Left lung (tissue), 10 donors: ENCODE measurements around the gene ROBO1. TPM values are rescaled to one million over a fixed set of nuclear protein-coding genes. Genes with fewer than 3 reads are reported as not detected.

Experiments used
- ATAC-seq: fragments of 200-7000 bp; cut with Tn5 transposase; one replicate; pipeline ENCODE4 v1.9.1; 2020; ENCODE audit warnings: moderate library complexity
- DNase-seq, 4 donors: peaks; one replicate each; pipeline ENCODE4 v3.0.0-alpha.2; 2013 to 2020
- H3K27ac ChIP-seq, 2 donors: fragments of 200-600 bp; sonication (generic) in 1 of 2; one replicate each; pipeline versions ENCODE4 v1.5.0 to v1.8.0; 2020 to 2021
- H3K27me3 ChIP-seq, 2 donors: fragments of 200-600 bp; sonication (generic) in 1 of 2; one replicate each; pipeline versions ENCODE4 v1.5.0 to v1.8.0; 2020 to 2021
- H3K36me3 ChIP-seq, 2 donors: fragments of 200-600 bp; sonication (generic) in 1 of 2; one replicate each; pipeline versions ENCODE4 v1.5.0 to v1.8.0; 2020 to 2021
- H3K4me1 ChIP-seq, 2 donors: fragments of 200-600 bp; one replicate each; pipeline ENCODE4 v1.8.0; 2021
- H3K4me3 ChIP-seq, 2 donors: fragments of 200-600 bp; sonication (generic) in 1 of 2; one replicate each; pipeline versions ENCODE4 v1.5.0 to v1.8.0; 2020 to 2021; ENCODE audit warnings: mild to moderate bottlenecking in 1 of 2
- H3K9me3 ChIP-seq, 2 donors: fragments of 200-600 bp; sonication (generic) in 1 of 2; one replicate each; pipeline versions ENCODE4 v1.5.0 to v1.8.0; 2020 to 2021
- intact Hi-C, 2 donors: fragments of 100-400 bp; cut with DNase I; formaldehyde crosslinking; loops; one replicate each; pipeline versions ENCODE4 v1.11.2 to v1.14.2; 2022
- polyA plus RNA-seq, 6 donors: library from polyadenylated mRNA; unstranded; fragments of 120-200 nt; gene quantifications; one replicate each; pipeline ENCODE4 v1.2.1, GENCODE V29; 2013; ENCODE audit not compliant: insufficient read length in 6 of 6
- total RNA-seq, 2 donors: library from RNA; stranded (reverse); fragmentation: NEBNext Ultra II Directional; extraction: Animal tissue kit (Norgen Biotek cat#: 25700); gene quantifications; one replicate each; pipeline ENCODE4 v1.2.1, GENCODE V29; 2021
- TF ChIP-seq, protein P1 (sequence below), 2 donors: fragments of 200-600 bp; sonication (generic) in 1 of 2; IDR thresholded peaks; one replicate each; pipeline versions ENCODE4 v1.5.0 to v1.8.0; 2021; ENCODE audit warnings: antibody characterized with exemption in 2 of 2
- donor health status: DM: no; HTN: yes; CAD: no.
- donor health status: DM: no; HTN: no; CAD: no.

The ROBO1 gene
- total and polyA plus RNA-seq, 8 donors, result 20.3 to 134 (median 102) TPM

DNA sequence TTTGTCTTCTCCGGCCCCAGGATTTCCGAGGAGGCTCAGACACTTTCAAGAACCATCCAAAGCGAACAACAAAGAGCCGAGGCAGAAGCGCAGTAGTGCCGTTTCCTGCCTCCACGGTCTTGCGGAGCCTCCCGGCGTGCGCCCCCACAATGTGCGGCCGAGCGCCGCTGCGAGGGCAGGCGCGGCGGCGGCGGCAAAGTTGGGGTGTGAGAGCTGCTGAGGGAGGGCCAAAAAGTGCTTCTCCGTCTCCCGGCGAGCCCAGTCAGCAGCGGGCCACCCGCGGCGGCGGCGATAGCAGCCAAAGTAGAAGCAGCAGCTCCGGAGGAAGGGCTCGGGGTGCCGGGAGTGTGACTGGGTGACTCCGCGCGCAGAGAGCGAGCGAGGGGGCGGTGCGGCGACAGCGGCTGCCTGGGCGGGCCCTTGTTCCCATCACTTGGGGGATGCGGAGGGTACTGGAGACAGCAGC lies 749.1 kb downstream of the ROBO1 start:
- intact Hi-C loops, result no loop called here

DNA sequence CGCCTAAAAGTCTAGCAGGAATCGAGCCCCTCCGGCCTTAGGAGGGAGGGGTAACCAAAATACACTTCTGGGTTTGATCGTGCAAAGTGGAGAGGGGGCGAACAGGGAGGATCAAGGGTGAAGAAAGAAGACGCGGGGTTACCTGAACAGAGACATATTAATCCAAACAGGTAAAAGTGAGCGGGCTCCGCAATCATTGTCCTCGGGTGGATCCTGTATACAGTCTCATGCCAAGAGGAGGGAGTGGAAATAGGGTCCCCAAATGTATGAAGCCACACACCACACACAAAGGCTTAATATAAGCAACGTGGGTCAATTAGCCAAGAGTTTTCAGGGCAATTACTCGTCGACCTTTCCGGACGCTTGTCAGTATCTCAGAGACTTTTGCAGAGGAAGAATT lies 749.5 kb downstream of the ROBO1 start:
- ATAC-seq, result peak; percentile 2
- TF ChIP-seq, protein P1, sequence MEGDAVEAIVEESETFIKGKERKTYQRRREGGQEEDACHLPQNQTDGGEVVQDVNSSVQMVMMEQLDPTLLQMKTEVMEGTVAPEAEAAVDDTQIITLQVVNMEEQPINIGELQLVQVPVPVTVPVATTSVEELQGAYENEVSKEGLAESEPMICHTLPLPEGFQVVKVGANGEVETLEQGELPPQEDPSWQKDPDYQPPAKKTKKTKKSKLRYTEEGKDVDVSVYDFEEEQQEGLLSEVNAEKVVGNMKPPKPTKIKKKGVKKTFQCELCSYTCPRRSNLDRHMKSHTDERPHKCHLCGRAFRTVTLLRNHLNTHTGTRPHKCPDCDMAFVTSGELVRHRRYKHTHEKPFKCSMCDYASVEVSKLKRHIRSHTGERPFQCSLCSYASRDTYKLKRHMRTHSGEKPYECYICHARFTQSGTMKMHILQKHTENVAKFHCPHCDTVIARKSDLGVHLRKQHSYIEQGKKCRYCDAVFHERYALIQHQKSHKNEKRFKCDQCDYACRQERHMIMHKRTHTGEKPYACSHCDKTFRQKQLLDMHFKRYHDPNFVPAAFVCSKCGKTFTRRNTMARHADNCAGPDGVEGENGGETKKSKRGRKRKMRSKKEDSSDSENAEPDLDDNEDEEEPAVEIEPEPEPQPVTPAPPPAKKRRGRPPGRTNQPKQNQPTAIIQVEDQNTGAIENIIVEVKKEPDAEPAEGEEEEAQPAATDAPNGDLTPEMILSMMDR (IDR thresholded peaks at IDR 0.05), result no peak
- intact Hi-C loops, result no loop called here
- H3K4me3 ChIP-seq, result peak overlapping the region; percentile 60 to 73
- no peaks in the 10 kb centered on the region for H3K36me3 ChIP-seq
- H3K27me3 ChIP-seq, result peaks cover 0 to 37% of the 10 kb centered on the region in 2 donors
- H3K9me3 ChIP-seq, result no peaks in the 10 kb centered on the region
- DNase-seq, result no peak
- H3K4me1 ChIP-seq, result no peaks in the 10 kb centered on the region
- peak overlapping the region; percentile 77 to 88 for H3K27ac ChIP-seq

More for the DNA sequence above, 749.1 kb downstream of the ROBO1 start:
- peak; percentile 54 to 85 (median 66) for DNase-seq
- Histone ChIP-seq H3K36me3 (no peaks in the 10 kb centered on the region), H3K4me3 (peak overlapping the region; percentile 60 to 73), H3K9me3 (no peaks in the 10 kb centered on the region), H3K4me1 (no peaks in the 10 kb centered on the region), H3K27ac (peak overlapping the region; percentile 77 to 88), H3K27me3 (peaks cover 0 to 37% of the 10 kb centered on the region in 2 donors)
- ATAC-seq, result peak; percentile 80
- TF ChIP-seq, protein P1 (IDR thresholded peaks at IDR 0.05), result no peak

DNA sequence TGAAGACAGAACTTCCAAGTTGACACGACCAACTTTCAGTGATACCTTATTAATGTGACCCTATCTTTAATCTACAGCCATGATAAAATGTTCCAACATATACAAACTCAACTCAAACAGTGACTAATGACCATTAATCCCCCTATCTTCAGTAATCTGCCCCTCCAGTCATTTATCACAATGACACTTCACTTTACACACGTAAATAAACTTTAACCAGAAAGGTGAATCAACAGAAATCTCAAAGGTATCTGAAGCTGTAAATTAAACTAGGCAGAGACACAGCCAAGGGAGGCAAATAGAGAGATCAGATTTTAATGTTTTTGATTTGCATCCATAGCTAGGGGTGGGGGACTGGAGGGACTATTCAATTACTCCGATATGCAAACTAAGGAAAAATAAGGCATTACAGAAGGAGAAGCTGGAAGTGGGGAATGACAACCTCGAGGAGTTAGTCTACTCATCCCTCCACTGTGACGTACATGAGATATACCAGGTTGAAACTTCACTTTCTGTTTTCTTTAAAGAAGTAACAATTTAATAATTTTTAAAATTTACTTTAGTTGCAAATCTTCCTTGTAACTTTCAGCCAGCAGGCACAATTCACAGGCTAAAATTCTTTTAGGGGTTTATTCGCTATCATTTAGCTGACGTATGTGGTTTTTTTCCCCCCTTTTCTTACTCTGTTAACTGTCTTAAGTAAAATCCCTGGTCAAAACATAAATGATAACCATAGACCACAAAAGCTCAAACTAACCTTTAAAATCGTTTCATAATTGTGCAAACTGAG lies 751.0 kb downstream of the ROBO1 start:
- TF ChIP-seq, protein P1 (IDR thresholded peaks at IDR 0.05), result no peak
- peak in 1 of 4 donors; percentile 20 for DNase-seq
- Histone ChIP-seq H3K27ac (no peak overlapping the region), H3K9me3 (no peaks in the 10 kb centered on the region), H3K36me3 (no peaks in the 10 kb centered on the region), H3K4me3 (peak overlapping the region in 1 of 2 donors; percentile 60), H3K4me1 (no peaks in the 10 kb centered on the region), H3K27me3 (peaks cover 0 to 37% of the 10 kb centered on the region in 2 donors)
- intact Hi-C loops, result no loop called here
- no peak for ATAC-seq

DNA sequence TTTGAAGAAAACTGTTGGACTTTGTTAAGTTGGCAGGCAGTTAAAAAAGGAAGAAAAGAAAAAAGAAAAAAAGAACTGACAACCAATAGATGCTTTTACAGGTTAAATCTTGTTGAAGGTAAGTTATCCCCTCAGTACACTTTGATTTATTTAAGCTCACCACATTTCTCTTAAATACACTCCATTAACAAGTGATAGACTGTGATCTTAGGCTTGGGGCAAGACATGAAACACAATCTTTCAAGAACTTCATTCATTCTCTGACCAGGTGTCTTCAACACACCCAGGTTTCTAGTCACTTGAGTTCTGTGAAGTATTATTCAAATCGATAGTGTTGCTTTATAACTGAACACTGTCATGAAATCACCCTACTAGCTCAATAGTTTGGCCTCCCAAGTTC lies 751.9 kb downstream of the ROBO1 start:
- no peak for DNase-seq
- no peaks in the 10 kb centered on the region for H3K4me1 ChIP-seq
- ATAC-seq, result no peak
- H3K27me3 ChIP-seq, result peaks cover 0 to 37% of the 10 kb centered on the region in 2 donors
- no peak overlapping the region for H3K27ac ChIP-seq
- TF ChIP-seq, protein P1 (IDR thresholded peaks at IDR 0.05), result no peak
- H3K4me3 ChIP-seq, result peak overlapping the region in 1 of 2 donors; percentile 60
- H3K36me3 ChIP-seq, result no peaks in the 10 kb centered on the region
- intact Hi-C loops, result no loop called here
- no peaks in the 10 kb centered on the region for H3K9me3 ChIP-seq

DNA sequence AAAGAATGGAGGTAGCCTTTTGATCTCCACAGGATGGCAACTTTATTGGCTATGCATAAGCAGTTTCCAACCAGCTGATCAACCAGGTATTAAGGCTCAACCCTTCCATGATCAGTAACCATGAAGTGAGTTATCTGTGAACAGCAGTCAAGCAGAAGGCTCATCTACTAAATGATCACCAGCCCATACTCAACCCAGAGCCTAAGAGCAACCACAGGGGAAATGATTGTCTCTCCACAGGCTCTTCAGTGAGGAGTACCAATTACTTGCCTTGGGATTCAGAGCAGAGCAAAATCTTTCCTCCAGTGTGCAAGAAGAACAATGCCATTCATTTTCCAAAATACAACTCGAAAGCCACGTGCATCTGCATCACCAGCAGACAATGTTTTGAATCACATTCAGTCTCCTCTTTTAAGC lies 754.8 kb downstream of the ROBO1 start:
- DNase-seq (no peak), ATAC-seq (no peak)
- Histone ChIP-seq H3K4me1 (no peaks in the 10 kb centered on the region), H3K27me3 (peaks cover 0 to 13% of the 10 kb centered on the region in 2 donors), H3K9me3 (no peaks in the 10 kb centered on the region), H3K4me3 (no peak overlapping the region), H3K27ac (no peak overlapping the region), H3K36me3 (no peaks in the 10 kb centered on the region)
- intact Hi-C loops, result no loop called here
- TF ChIP-seq, protein P1 (IDR thresholded peaks at IDR 0.05), result no peak
